Smooth muscle cell of the brain vasculature (primary cell): ENCODE data around the gene ZSWIM4.

Experiments
- DNase-seq: peaks from one replicate; pipeline ENCODE4 v3.0.0-alpha.2; 2012; ENCODE audit warnings: low read depth, low spot score

Gene ZSWIM4

GRCh38 chr19:13834244-13835069 lies 39.2 kb downstream of the ZSWIM4 start:
- no peak for DNase-seq

DNA sequence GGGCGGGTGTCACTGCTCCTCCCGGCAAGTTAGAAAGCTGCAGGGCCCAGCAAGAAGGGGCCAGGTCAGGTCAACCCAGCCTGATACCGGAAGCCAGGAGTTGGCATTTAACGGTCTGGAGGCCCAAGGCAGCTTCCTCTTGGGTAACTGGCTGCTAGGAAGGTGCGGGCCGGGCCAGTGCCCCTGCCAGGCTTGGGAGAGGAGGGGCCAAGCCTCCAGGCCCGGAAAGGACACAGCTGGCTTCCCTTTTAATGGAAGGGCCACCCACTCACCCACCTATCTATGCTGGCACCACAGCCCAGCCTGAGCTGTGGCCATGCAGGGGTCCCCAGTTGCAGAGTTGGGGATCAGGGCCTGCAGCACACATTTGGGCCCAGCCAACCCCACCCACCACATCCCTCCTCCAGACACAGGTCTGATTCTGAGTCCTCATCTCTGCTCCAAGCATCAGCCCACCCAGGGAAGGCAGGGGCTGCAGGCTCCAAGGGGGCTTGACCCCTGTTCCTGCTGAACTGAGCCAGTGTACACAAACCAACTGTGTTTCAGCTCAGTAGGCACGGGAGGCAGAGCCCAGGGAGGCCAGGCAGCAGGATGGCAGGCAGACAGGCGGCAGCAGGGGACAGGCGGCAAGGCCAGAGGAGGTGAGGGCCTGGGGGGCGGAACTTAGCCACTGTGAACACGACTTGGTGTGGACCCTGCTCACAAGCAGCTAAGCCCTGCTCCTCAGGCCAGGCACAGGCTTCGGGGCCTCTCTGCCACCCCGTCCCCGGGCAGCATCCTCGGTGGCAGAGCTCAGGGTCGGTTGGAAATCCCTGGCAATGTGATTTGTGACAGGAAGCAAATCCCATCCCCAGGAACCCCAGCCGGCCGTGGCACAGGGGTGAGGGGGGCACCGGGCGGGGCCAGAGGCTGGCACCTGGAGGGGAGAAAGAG lies 40.8 kb downstream of the ZSWIM4 start:
- no peak for DNase-seq

DNA sequence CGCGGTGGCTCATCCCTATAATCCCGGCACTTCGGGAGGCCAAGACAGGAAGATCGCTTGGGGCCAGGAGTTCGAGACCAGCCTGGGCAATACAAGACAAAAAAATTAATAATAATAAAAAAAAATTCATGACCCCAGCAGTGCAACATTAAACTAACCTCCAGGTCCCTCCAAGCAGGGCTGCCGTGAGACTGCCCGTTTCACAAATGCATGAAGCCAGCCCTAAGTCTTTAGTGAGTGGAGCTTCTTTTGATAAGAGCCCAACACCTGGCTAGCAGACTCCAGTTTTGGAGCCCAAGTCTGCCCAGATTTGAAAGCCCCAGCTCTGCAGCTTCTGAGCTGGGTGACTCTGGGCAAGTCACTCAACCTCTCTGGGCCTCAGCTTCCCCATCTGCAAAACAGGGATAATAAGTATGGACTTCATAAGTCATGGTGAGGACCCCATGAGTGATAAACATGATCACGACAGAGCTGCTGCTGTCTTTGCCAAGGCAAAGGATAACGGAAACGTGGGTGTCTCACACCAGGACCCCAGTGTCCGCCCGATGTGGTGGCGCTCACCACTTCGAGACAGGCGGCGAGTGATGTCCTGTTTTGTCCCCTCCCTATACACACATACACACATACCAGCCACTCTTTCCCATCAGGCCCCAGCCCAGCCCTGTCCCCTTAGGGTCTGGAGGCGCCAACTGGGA lies 43.3 kb downstream of the ZSWIM4 start:
- no peak for DNase-seq

DNA sequence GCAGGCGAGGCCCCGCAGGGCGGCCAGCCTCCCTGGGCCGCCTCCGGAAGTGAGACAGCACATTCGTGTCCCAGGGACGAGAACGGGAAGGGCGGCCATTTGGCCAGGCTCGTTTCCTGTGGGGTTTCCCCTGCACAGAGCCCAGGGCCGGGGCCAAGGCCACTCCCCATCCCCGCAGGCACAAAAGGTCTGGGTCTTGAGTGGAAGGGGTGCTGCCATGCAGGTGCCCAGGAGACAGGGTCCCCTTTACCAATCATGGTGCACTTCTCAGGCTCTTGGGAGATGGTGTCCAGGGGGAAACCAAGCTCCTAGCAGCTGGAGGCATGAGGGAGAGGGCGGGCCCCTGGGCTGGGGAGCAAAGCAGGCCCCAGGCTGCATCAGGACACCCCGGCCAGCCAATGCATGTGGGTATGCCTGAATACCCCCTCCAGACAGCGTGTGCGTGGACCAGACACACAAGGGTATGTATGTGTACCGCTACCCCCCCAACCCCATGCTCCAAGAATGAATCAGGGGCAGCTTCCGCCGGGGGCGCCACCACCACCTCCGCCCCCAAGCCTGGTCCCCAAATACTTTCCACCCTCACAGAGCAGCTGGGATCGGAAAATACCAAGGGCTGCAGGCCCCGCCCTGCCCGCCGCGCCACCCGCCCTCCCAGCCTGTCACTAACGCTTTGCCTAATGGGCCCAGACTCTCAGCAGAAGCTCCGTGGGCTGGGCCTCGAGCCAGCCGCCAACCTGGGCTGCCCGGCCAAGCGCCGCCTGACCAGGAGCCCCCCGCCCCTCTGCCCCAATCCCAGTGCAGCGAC lies 44.1 kb downstream of the ZSWIM4 start:
- DNase-seq, result no peak

DNA sequence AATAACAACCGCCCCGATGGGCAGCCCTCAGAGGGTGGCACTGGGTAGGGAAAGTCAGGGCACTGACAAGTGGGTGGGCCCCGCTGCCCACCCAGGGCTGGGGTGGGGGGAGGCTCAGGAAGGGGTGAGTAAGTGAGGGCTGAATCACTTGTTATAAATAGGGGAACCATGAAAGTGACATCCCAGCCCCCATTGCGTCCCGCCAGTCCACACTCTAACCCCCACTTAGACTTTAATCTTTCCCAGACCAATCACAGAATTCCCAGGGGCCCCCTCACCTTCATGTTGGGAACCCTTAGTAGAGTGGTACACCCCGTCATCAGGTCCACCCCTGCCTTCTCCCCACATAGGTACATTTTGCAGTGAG lies 44.7 kb downstream of the ZSWIM4 start:
- no peak for DNase-seq

DNA sequence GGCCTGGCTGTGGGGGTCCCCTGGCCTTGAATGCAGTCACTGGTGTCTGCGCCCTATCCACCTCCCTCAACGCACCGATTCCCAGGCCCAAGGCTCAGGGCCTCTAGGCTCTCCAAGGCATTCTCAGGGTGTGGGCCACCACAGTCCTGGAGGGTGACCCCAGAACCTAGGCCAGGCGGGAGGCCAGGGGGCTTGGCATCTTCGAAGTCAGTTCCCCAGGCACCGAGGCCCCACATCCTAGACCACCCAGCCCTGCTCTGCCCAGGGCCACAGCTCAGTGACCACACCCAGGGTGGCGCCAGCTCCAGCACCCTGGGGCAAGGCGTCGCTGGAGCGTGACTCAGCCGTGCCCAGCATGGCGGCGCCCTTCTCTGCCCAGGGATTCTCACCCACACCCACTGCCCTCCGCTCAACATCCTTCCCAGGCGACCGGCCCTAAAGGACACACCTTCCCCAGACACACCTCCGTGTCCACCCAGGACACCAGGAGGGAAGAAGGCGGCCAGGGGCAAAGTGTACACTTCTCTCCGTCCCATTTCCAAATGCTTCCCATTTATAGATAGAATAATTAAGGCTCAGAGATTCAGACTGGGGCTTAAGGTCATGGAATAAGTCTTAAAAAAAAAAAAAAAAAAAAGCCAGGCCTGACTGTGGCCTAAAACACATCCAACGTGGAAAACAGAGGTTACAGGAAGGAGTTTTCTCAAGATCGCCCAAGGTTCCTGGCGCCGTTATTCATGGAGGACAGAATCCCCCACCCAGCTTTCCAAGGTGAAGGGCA lies 45.3 kb downstream of the ZSWIM4 start:
- DNase-seq, result no peak

DNA sequence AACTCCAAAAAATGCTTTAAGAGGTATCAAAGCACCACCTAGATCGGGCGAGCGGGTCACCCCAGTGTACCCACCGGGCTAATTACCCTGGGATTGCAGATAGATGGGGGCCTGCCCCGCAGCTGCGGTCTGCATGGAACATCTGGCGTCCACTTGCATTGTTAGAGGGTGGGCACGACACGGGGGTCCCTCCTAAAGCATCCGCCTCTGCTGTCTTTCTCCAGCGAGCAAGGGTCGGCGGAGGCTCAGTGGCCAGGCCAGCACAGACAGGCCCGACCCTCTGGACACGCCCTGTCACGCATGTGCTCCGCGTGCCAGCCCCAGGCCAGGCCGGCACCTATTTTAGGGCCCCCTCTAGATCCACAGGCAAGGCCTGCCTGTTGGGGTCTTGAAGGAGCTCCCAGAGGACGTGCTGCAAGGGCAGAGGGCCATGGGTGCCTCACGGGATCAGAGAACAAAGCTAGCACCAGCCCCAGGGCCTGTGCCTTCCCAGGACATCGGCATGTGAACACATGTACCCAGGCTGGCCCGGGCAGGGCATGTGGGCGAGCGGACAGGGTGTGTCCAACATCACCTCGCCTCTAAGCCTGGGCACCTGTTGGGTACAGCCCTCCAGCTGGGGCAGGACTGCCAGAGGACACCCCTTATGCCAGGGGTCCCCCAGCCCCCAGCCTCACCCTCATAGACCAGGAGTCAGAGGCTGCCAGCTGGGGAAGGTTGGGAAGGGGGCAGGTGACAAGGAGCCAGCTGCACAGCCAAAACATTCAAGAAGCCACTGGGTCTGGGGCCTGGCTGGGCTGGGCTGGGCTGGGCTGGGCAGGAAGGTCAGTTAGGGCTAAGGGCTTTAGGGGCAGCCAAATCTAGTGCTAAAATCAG lies 46.1 kb downstream of the ZSWIM4 start:
- no peak for DNase-seq

GRCh38 chr19:13841962-13842290 lies 46.7 kb downstream of the ZSWIM4 start:
- no peak for DNase-seq

- DNase-seq, result no peak
These were observed 47.3 kb downstream of the ZSWIM4 start for GRCh38 chr19:13842291-13843103.

GRCh38 chr19:13843104-13843921 lies 48.1 kb downstream of the ZSWIM4 start:
- DNase-seq, result no peak

- DNase-seq, result no peak
These were observed 48.9 kb downstream of the ZSWIM4 start for GRCh38 chr19:13844130-13844631.

DNA sequence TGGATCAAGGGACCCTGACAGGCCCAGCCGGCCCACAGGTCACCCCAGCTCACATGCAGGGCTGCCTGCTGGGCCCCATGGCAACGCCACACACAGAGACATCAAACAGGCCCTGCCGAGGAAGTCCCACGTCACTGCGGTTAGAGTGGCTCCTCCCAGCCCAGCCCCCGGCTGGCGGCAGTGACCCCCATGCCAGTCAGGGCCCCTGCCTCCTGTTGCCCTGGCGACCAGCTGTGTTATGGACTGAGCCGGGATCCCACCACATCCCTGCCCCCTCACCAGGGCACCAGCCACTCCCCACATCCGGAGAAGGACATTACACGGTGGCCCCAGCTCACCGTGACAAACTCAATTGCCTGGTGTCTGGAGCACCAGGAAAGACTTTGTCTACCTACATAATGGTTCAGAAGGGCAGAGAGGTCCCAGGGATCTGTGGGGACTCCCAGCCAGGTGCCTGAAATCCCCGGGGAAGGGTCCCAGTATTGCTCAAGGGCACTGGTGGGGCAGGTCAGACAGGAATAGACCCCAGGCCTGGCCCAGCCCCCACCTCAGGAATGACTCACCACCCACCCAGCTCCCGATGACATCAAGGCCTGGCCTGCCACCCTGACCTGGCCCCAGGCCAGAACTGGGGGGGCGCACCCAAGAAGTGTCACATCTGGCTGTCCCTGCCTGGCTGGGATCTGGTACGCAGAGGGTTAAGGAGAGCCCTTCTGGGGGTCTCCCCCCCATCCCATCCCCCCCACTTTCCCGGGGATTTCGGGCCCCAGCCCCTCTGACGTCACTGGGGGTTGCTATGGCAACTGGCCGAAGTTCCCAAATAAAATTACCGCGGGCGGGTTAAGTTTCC lies 51.5 kb downstream of the ZSWIM4 start:
- DNase-seq, result peak; percentile 77

- DNase-seq, result peak; percentile 90
These were observed 52.4 kb downstream of the ZSWIM4 start for GRCh38 chr19:13847407-13848339.

DNA sequence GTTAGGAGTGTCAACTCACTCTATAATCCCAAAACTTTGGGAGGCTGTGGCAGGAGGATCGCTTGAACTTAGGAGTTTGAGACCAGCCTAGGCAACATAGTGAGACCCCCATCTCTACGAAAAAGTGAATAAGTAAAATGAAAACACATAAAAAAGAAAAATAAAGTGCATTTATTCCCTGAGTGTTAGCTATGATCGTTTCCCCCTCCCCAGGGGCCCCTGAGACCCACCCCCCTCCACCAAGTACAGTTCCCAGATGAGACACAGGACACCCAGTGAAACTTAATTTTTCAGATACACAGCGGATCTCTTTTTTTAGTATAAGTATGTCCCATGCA lies 53.1 kb downstream of the ZSWIM4 start:
- DNase-seq, result no peak

DNA sequence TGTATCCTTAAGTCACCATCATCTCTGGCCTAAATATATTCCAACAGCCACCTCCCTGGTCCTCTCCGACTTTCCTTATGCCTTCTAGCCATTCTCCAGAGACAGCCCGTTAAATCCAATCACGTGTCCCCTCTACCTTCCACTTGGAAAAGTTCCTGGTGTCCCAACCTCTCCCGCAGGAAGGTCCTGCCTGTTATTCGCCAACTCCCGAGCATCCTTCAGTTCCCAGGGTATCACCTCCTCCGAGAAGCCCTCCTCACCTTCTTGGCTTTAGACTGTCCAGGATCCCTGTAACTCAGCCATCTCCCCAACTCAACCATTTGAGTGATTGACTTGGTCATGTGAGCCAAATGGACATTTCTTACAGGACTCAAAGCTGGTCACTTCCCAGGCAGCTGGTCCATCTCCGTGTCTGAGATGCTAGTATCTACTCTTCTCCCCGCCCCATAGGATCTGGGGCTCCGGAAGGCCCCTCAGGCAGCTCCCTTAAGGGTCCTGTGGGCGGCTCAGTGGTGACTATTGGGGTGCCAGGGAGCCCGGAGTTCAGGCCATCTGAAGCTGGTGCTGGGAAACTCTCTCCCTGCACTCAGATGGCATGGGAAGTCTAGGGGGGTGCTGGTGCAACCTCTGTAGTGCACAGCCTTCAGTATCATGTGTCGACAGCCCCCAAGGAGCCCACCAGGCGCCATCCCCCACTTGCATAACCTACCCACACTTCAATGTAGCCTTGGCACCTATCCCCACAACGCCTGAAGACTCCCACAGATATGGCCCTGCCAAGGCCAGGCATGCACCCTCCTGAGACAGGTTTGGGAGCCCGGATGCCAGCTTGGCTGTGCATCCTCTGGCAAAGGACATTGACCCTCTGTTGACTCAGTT lies 53.8 kb downstream of the ZSWIM4 start:
- DNase-seq, result no peak
